GM18873 (cell line): ENCODE results near the gene LIMS1.
"Not testable (repeated sequence)": the region's sequence is repeated elsewhere in the genome, so short reads cannot be mapped to it uniquely, and the experiment has no call there.

Source experiments
- ATAC-seq: cut with Tn5 transposase; IDR thresholded peaks from one replicate; pipeline ENCODE4 v1.9.1; 2021; ENCODE audit warnings: mild to moderate bottlenecking, moderate library complexity, moderate number of reproducible peaks; ENCODE audit not compliant: unreplicated experiment, low FRiP score

Gene LIMS1

DNA sequence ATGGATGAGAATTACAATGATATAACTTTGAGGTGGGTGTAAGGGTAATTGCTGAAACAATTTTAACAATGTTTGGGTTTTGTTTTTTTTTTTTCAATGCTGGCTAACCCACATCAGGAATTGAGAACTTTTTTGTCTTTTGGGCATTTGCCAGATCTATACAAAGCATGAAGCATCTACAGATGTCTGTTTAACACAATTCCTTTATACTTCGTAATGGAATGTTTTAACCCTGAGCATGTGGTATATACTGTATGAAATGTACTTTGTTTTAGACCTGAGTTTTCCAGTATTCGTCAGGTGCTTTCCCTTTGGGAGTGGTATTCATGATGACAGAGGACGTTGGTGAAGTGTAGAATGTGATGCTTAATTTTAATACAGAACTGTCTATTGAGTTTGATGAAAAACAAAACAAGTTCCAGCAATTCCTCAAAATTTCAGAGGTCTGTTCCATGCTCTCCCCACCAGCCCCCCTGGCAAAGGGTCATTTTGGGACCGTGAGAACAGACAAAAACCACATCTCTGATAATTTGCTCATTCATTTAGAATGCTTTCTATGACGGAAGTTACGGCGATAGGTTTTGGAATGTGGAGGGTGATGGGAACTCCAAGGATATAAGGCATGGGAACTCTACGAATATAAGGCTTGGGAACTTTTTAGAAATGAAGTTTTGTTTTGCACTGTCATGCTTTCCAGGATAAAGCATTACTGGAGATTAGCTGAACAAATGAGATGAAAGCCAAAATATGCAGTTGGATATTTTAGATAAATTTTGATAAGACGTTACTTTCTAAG is 14.1 kb downstream of the LIMS1 start:
- ATAC-seq, result no peak

DNA sequence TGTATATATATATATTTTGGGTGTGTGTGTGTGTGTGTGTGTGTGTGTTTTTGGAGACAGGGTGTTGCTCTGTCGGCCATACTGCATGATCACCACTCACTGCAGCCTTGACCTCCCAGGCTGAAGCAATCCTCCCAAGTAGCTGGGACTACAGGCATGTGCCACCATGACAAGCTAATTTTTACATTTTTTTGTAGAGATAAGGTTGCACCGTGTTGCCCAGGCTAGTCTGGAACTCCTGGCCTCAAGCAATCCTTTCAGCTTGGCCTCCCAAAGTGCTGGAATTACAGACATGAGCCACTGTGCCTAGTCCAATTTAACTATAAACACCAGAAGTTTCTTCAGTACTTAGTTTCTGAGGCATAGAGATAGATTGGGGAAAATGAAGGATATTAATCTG is 18.3 kb downstream of the LIMS1 start:
- ATAC-seq, result no peak

DNA sequence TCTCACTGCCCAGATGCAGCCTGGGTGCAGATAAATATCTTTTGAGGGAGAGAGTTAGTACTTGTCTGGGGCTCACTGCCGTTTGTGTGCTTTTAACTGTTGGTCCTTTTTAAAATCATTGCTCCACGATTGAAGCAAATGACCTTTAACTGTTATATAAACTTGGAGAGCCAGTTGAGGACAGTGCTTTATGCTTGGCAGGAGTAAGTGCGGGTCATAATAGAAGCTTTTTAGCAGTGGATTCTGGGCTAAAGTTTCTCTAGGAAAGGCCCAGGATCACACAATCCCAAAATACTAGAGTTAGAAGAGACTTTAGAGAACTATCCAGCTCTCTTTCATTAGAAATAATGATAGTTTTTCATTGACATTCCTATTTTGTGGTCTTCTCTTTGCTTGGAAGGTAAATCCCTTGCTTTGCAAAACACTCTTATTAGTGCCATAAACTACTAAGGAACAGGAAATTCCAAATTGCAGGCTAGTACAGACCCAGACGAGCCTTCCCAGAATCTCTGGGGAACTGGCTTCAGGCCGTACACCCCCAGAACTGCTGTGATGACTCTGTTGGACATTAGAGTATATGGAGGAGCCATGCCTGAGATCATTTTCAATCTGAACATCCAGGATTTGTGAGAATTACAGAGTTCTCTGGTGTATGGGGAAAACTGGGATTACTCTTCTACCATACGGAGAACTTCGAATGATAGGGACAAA is 19.1 kb downstream of the LIMS1 start:
- ATAC-seq, result no peak

DNA sequence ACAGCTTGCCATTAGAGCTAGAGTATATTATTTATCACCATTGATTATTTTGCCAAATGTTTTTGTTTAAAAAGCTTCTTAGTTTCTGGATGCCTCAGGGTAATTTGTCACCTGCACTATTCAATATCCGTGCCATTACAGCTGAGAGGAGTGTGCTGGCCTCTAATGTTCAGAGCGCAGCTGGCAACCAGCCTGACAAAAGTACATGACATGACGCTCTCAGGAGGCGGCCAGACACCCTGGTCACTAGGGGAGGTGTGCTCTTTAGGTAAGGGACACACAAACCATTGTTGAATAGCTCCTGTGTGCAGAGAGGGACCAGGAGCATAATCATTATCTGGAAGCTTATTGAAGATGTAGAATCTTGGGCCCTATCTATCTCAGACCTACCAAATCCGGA is 20.3 kb downstream of the LIMS1 start:
- no peak for ATAC-seq

DNA sequence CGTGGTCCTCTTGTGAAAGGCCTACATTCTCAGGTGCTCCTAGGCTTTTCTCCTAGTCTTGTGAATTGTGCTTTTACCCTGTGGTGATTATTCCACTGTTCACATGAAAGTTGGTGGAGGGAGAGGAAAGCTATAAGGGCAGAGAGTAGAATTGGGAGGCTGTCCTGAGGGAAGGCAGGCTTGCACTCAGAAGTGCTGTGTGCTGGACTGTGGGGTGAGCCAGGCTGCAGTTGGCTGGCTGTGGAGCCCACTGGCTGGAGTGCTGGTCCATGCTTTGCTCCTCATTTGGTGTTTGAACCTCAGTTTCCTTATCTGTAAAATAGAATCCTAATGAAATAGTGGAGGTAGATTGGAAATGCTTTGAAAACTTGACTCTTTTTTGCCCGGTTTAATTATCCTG is 21.3 kb downstream of the LIMS1 start:
- ATAC-seq, result no peak

DNA sequence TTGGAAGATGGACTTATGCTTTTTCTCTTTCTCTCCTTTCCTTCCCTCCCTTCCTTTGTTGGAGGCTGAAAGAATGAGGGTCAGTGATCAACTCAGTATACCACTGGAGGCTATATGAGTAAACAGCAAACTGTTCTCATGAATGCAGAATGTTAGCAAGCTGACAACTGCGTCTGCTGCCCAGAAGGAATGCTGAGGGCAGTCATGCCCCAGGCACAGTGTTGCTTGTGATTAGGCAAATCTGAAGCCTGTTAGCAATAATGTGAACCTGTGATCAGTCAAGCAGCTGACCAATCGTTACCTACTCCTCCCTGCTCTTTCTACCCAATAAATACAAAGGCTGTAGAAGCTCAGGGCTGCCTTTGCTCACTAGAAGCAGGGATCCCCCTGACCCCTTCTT is 22.3 kb downstream of the LIMS1 start:
- ATAC-seq, result not testable (repeated sequence)

DNA sequence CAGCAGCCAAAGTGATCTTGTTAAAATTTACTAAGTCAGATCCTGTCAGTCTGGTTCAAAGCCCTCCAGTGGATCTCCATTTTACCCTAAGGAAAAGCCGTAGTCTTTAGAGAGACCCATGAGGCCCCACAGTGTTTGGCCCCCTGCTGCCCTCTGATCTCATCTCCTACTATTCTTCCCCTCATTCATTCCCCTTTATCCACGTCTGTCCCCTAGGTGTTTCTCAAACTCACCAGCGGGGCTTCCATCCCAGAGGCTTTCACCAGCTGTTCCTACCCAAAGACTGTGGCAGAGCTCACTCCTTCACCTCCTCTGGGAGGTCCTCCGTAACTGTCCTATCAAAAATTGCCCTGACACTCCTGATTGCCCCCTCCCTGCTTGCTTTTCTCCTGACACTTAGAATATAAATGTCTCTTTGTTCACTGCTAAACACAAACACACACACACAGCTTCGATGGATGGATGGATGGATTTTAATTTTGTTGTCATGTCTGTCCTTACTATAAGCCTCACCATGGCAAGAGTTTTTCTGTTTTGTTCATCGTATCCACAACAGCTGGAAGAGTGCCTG is 26.1 kb downstream of the LIMS1 start:
- ATAC-seq, result no peak

DNA sequence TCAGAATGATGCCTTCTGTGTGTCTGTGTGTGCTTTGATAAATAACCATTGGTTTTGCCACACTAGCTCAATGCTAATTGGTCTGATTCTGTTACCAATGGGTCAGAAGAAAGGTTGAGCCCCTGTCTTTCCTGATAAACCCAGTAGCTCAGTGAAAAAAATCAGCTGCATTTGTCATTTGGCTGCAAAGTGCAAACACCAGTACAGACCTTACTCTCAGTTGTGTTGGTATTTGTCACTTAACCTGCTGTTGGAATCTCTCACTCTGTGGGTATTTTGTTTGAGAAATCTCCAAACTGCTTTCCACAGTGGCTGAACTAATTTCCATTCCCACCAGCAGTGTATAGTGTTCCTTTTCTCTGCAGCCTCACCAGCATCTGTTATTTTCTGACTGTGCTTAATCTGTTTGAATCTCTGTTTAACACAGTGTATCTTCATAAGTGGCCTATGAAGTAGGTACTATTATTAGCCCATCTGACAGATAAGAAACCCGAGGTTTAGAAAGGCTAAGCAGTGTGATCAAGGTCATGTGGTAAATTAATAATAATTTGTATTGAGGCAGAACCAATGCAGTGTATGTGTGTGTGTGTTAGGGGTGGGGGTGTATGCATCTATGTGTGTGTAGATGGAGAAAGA is 26.7 kb downstream of the LIMS1 start:
- ATAC-seq, result no peak

DNA sequence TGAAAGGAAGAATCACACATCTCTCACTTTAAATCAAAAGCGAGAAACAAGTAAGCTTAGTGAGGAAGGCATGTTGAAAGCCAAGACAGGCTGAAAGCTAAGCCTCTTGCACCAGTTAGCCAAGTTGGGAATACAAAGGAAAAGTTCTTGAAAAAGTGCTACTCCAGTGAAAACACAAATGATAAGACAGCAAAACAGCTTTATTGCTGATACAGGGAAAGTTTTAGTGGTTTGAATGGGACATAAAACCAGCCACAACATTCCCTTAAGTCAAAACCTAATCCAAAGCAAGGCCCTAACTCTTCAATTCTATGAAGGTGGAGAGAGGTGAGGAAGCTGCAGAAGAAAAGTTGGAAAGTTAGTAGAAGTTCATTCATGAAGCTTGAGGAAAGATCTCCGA is 28.0 kb downstream of the LIMS1 start:
- ATAC-seq, result no peak

DNA sequence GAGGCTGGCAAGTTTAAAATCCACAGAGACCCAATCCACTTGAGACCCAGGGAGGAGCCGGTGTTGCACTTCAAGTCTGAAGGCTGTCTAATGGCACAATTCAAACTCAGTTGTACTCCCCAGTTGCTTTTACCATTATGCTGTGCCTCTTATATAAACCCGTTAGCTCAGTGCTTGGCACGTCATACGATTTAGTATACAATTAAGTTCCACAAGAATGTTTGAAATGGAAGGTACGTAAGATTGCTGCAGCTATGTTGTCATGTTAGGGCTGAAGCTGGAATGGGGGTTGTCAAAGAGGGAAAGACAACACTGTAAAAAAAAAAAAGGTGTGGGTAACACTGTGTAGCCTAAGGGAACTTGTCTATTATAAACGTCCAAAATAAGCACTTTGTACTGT is 30.2 kb downstream of the LIMS1 start:
- ATAC-seq, result no peak

DNA sequence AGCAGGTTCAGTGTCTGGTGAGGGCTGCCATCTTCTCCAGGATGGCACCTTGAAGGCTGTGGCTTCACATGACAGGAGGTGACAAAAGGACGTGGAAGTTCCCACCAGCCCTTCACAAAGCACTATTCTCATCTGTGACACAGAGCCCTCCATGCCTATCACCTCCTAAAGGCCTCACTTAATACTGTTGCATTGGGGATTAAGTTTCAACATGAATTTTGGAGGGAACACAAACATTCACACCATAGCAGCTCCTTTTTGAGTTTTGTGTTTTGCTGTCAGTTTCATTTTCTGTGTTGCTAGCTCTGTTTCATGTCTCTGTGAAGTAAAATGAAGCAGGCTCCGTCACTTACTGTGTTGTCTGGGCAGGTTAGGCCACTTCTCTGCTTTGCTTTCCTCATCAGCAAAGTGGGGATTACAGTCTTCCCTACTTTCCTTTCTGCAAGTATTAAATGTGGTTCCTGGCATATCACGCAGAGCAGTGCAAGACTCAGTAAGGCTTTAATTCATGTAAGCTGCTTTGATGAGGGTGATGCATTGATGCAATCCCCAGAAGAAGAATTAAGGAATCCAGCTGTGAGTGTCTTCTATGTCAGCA is 31.6 kb downstream of the LIMS1 start:
- ATAC-seq, result peak; percentile 65

DNA sequence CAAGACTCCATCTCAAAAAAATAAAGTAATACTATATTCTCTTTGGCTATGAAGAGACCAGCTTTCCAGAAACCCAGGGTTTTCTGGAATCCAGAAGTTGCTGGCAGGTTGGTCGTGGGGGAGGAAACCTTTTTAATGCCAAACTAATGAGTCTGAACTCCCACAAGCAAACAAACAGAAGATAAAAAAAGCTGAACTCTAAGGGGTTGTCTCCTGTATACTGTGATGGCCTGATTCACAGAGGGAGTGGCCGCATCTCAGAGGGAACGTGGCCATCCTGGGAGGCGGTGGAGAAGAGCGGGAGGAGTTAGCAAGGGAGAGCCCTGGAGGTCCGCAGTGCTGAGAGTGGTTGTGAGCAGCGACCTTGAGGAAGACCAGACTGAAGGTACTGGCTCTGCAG is 36.1 kb downstream of the LIMS1 start:
- ATAC-seq, result no peak

DNA sequence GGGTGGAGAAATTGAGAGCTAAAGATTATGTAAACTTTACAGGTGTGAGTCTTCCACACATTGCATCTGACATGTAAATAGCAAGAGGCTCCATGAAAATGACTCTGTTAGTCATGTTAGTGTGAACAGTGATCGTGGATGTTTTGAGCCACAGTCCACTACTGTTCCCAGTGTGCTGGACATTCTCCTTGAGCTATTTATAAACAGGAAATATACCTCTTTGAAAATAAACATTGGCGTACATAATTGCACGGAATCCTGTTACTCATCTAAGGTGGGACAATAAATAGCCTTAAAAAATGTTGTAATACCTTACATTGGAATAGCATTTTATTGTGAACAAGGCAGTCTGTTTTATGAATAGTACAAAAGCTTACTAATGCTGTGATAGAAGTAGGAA is 37.0 kb downstream of the LIMS1 start:
- no peak for ATAC-seq

DNA sequence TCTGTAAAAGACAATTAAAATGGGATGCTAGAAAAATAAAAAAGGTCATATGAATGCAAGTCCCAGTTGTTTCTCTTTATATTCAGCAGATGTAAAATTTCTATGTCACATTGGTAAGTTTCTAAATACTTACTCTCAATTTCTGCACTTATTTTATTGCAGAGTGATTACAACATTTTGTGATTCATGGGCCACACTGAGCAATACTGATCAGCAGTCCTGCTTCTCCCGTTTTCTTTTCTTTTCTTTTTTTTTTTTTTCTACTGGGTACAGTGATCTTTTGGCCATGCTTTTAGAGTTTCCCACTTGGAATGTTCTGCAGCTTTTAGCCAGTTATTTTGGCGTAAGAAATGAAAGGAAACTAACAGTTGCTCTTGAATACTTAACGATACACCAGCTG is 38.8 kb downstream of the LIMS1 start:
- no peak for ATAC-seq

DNA sequence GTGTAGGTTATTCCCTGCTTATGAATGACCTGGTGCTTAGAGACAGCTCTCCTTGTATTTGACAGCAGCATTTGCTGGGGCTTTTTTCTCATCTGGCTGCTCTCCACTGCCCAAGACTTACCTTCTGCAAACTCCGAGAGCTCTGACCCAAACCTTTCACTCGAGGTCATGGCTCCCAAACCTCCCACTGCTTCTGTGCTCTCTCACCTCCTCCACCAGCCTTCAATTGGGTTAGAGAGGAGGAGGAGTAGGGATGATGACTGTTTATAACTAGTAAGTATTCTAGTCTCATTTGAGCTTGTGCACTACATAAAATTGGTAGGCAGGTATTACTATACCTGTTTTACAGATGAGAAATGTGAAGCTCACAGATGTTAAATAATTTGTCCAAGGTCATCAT is 40.1 kb downstream of the LIMS1 start:
- no peak for ATAC-seq

DNA sequence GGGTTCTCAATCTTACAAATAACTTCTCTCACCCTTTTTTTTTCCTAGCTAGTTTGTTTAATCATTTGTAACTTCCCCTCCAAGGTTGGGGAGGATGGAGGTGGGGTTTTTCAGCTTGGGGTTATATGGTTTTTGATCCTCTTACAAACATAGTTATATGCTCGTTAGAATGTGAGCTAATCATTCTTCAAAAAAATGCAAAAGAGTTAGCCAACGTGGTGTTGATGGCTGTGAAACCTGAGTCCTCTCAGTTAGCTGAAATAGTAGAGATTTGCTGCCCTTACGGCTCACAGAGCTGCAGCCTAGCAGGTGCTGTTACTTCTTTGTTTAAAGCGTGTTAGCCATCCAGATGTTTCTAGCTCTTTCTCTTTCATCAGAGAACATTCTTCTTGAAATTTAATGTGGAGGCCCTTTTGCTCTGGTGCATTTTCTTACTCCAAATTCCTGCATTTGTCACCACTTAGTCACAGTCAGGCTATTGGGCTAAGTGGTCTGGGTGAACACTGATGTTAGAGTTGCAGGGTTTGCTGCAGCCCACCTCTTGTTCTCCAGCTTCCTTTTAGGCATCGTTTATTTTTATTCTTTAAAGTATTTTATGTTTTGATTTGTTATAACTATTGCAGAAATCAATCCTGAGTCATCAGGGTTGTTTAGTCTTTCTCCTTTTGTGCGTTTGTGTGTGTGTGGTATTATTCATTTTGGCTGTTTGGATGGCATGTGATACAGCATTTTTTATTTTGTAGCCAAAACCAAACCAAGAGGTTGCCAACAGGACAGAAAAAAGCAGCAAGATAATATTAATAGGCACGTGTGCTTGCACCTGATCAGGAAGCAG is 41.1 kb downstream of the LIMS1 start:
- ATAC-seq, result peak; percentile 93

DNA sequence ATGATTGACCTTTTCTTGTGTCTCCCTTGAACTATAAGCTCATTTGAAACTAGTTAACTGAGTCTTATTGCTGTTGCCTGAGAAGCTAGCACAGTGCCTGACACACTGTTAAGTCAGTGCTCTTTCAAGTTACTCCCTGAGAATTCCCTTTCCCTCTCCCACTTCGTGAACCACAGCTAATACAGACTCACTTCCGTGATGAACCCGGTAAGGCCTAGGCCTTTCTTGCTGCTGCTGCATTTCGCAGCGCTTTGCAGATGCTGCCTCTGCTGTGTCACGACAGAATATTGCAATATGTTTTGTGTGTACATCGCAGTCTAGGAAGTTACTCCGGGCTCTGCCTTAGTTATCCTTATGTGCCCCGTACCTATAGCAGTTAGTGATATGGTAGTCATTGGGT is 42.8 kb downstream of the LIMS1 start:
- ATAC-seq, result no peak

DNA sequence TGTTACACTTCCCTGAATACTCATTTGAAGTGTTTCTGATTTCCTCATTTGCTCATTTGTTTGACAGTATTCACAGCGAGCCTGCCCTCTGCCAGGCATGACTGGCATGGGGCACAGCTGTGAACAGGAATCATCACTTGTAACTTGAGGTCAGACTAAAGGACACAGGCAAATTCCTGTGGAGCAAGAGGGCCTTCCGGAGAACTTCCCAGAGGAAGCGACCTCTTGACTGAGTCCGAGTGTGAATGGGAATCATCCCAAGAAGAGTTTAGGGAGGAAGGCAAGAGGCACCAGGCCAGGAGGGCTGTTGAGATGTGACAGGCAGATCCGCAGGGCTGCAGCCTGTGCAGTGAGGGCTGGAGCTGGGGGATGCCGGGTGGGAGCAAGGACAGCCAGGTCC is 45.4 kb downstream of the LIMS1 start:
- no peak for ATAC-seq

DNA sequence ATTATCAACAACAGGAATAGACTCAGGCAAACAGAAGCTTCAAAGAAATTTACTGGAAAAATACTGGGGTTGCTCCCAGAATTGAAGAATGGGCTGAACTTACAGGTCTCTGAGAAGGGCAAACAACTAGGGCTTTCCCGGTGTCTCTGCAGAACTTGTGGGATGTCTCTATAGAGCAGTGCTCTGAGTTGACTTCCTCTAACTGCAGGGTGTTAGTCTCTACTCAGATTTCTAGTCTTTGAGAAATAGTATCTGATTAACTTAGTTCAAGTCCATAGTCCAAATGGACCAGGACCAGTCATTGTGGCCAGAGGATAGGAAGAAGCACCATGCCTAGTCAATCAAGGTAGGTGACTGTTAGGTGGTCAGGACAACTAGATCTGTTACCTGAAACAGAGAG is 45.8 kb downstream of the LIMS1 start:
- ATAC-seq, result no peak

DNA sequence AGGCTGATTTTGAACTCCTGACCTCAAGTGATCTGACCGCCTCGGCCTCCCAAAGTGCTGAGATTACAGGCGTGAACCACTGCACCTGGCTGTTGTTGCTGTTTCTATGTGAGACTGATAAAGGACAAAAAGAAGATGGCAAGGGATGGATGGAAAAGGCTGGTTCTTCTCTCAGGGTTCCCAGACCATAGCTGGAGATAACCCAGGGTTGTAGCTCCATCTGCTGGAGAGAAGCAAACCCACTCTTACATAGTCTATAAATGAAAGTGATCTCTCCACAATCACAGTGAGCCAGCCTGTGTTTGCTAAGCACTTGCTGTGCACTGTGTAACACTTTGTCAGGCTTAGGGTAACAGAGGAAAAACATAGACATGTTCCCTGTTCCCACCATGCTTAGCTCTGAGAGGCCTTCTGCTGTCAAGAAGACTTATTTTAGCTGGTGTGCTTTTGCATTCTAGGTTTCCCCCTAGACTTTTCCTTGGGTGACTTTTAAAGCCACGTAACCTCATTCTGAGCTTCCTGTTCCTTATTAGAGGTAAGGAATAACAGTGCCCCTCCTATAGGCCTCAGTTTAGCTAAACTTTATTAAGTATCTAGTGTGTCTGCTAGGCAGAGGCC is 49.7 kb downstream of the LIMS1 start:
- ATAC-seq, result peak; percentile 73
